H9 (cell line): ENCODE results near the gene NACC2. TPM values are rescaled to one million over a fixed set of nuclear protein-coding genes. Genes with fewer than 3 reads are reported as not detected.

Experiments used
- DNase-seq: peaks from one replicate; pipeline ENCODE4 v3.0.0-alpha.2; 2017
- H2AFZ ChIP-seq: one replicate; pipeline ENCODE4 v1.6.1; 2013; ENCODE audit warnings: mild to moderate bottlenecking, low read length, control low read depth, moderate library complexity
- H2AK5ac ChIP-seq: 2 replicates; pipeline ENCODE4 v1.6.1; 2013; ENCODE audit warnings: low read length, control low read depth, mixed read lengths; ENCODE audit not compliant: insufficient read length
- H2BK120ac ChIP-seq: one replicate; pipeline ENCODE4 v1.6.1; 2013; ENCODE audit warnings: low read depth, mild to moderate bottlenecking, low read length, control low read depth, inconsistent platforms; ENCODE audit not compliant: poor library complexity, severe bottlenecking
- H2BK12ac ChIP-seq: 2 replicates; pipeline ENCODE4 v1.6.1; 2013; ENCODE audit warnings: low read length, control low read depth, mixed read lengths, low read depth; ENCODE audit not compliant: insufficient read length
- H2BK15ac ChIP-seq: 2 replicates; pipeline ENCODE4 v1.6.1; 2013; ENCODE audit warnings: low read depth, low read length, control low read depth
- H2BK20ac ChIP-seq: one replicate; pipeline ENCODE4 v1.6.1; 2013; ENCODE audit warnings: low read depth, mild to moderate bottlenecking, low read length, control low read depth, inconsistent platforms; ENCODE audit not compliant: poor library complexity, severe bottlenecking
- H2BK5ac ChIP-seq: 2 replicates; pipeline ENCODE4 v1.6.1; 2013; ENCODE audit warnings: low read length, control low read depth, mixed read lengths; ENCODE audit not compliant: insufficient read length
- H3K14ac ChIP-seq: 2 replicates; pipeline ENCODE4 v1.6.1; 2013; ENCODE audit warnings: low read length, control low read depth; ENCODE audit not compliant: insufficient read depth
- H3K18ac ChIP-seq: 2 replicates; pipeline ENCODE4 v1.6.1; 2013; ENCODE audit warnings: low read depth, mild to moderate bottlenecking, mixed read lengths, low read length, control low read depth; ENCODE audit not compliant: insufficient read length
- H3K23ac ChIP-seq: 2 replicates; pipeline ENCODE4 v1.6.1; 2013; ENCODE audit warnings: low read length, control low read depth, mixed read lengths, low read depth; ENCODE audit not compliant: insufficient read length
- H3K23me2 ChIP-seq: 2 replicates; pipeline ENCODE4 v1.6.1; 2013; ENCODE audit warnings: low read depth, mild to moderate bottlenecking, mixed read lengths, low read length, control low read depth; ENCODE audit not compliant: insufficient read length, poor library complexity, severe bottlenecking
- H3K27ac ChIP-seq: 2 replicates; pipeline ENCODE4 v1.5.1; 2013; ENCODE audit warnings: low read length, control low read depth, mixed read lengths, low read depth; ENCODE audit not compliant: insufficient read length
- H3K27me3 ChIP-seq: 2 replicates; pipeline ENCODE4 v1.6.1; 2013; ENCODE audit warnings: low read length, control low read depth, inconsistent platforms; ENCODE audit not compliant: insufficient read depth
- H3K4ac ChIP-seq: 2 replicates; pipeline ENCODE4 v1.6.1; 2013; ENCODE audit warnings: low read depth, mild to moderate bottlenecking, control low read depth, inconsistent platforms, low read length, moderate library complexity
- H3K4me1 ChIP-seq: 2 replicates; pipeline ENCODE4 v1.6.1; 2013; ENCODE audit warnings: low read length, control low read depth, inconsistent platforms; ENCODE audit not compliant: insufficient read depth
- H3K4me2 ChIP-seq: 2 replicates; pipeline ENCODE4 v1.6.1; 2013; ENCODE audit warnings: low read length, control low read depth, mixed read lengths; ENCODE audit not compliant: insufficient read length, insufficient read depth
- H3K56ac ChIP-seq: 2 replicates; pipeline ENCODE4 v1.6.1; 2013; ENCODE audit warnings: low read depth, mild to moderate bottlenecking, mixed read lengths, low read length, control low read depth; ENCODE audit not compliant: insufficient read length
- H3K79me1 ChIP-seq: 2 replicates; pipeline ENCODE4 v1.6.1; 2013; ENCODE audit warnings: low read depth, mild to moderate bottlenecking, moderate library complexity, low read length, control low read depth, inconsistent platforms; ENCODE audit not compliant: insufficient read depth, poor library complexity, severe bottlenecking
- H3K79me2 ChIP-seq: 2 replicates; pipeline ENCODE4 v1.6.1; 2013; ENCODE audit warnings: low read length, control low read depth, inconsistent platforms; ENCODE audit not compliant: insufficient read depth
- H3K9ac ChIP-seq: 2 replicates; pipeline ENCODE4 v1.6.1; 2013; ENCODE audit warnings: low read length, control low read depth, mixed read lengths; ENCODE audit not compliant: insufficient read length; ENCODE audit errors: extremely low read depth
- H3K9me3 ChIP-seq: one replicate; pipeline ENCODE4 v1.6.1; 2013; ENCODE audit warnings: low read depth, low read length, inconsistent platforms; ENCODE audit not compliant: control insufficient read depth
- H3T11ph ChIP-seq: one replicate; pipeline ENCODE4 v1.6.1; 2013; ENCODE audit warnings: mild to moderate bottlenecking, low read length, control low read depth, inconsistent platforms
- H4K20me1 ChIP-seq: one replicate; pipeline ENCODE4 v1.6.1; 2013; ENCODE audit not compliant: control insufficient read depth, insufficient read length, insufficient read depth
- H4K5ac ChIP-seq: 2 replicates; pipeline ENCODE4 v1.6.1; 2013; ENCODE audit warnings: low read depth, mild to moderate bottlenecking, mixed read lengths, low read length, control low read depth; ENCODE audit not compliant: insufficient read length
- H4K8ac ChIP-seq: replicated peaks from 2 replicates; pipeline ENCODE4 v1.6.1; 2013; ENCODE audit warnings: low read length, control low read depth, mixed read lengths, low read depth; ENCODE audit not compliant: insufficient read length
- H4K91ac ChIP-seq: 2 replicates; pipeline ENCODE4 v1.6.1; 2013; ENCODE audit warnings: low read depth, mild to moderate bottlenecking, moderate library complexity, mixed read lengths, low read length, control low read depth; ENCODE audit not compliant: insufficient read length
- H3K27ac Mint-ChIP-seq, 3 experiments: 2 replicates in 2 of 3; 3 replicates in 1 of 3; pipeline ENCODE4 v1.8.0; 2020 to 2021; ENCODE audit warnings: mixed read lengths in 3 of 3, mild to moderate bottlenecking in 1 of 3, moderate library complexity in 1 of 3
- H3K27me3 Mint-ChIP-seq: 2 replicates; pipeline ENCODE4 v1.8.0; 2021; ENCODE audit warnings: low read depth, mild to moderate bottlenecking, moderate library complexity, mixed read lengths
- H3K36me3 Mint-ChIP-seq, 3 experiments: 2 replicates in 2 of 3; 3 replicates in 1 of 3; pipeline ENCODE4 v1.8.0; 2020 to 2021; ENCODE audit warnings: low read depth in 3 of 3, mixed read lengths in 3 of 3; ENCODE audit not compliant: insufficient read depth in 1 of 3
- H3K4me1 Mint-ChIP-seq, 2 experiments: 2 replicates each; pipeline ENCODE4 v1.8.0; 2020; ENCODE audit warnings: mixed read lengths in 2 of 2
- H3K4me3 Mint-ChIP-seq, 2 experiments: 2 replicates in 1 of 2; 3 replicates in 1 of 2; pipeline ENCODE4 v1.8.0; 2020 to 2021; ENCODE audit warnings: mild to moderate bottlenecking in 2 of 2, mixed read lengths in 2 of 2, moderate library complexity in 1 of 2
- H3K9me3 Mint-ChIP-seq, 2 experiments: 2 replicates in 1 of 2; 3 replicates in 1 of 2; pipeline ENCODE4 v1.8.0; 2020; ENCODE audit warnings: mild to moderate bottlenecking in 2 of 2, mixed read lengths in 2 of 2, moderate library complexity in 1 of 2
- WGBS: extraction: QIAGEN DNeasy Blood & Tissue Kit; methylation state at CpG from one replicate; pipeline ENCODE4 v1.1.7; 2013; ENCODE audit warnings: missing lambda C conversion rate, low lambda C conversion rate, mixed read lengths; ENCODE audit not compliant: insufficient read length; ENCODE audit errors: extremely low coverage; 5-methylcytosine and 5-hydroxymethylcytosine counted together
- total RNA-seq: library from RNA; stranded (reverse); gene quantifications from 2 replicates; pipeline ENCODE4 v1.2.1, GENCODE V29; 2021
- TF ChIP-seq, protein P1 (sequence below): fragments of 200-600 bp; sonication (generic); conservative IDR thresholded peaks from 3 replicates; pipeline ENCODE4 v1.8.0; 2021; ENCODE audit warnings: antibody characterized with exemption, mild to moderate bottlenecking

The NACC2 gene
- total RNA-seq, 1 experiment from 2014 or later = 11.5 TPM

DNA sequence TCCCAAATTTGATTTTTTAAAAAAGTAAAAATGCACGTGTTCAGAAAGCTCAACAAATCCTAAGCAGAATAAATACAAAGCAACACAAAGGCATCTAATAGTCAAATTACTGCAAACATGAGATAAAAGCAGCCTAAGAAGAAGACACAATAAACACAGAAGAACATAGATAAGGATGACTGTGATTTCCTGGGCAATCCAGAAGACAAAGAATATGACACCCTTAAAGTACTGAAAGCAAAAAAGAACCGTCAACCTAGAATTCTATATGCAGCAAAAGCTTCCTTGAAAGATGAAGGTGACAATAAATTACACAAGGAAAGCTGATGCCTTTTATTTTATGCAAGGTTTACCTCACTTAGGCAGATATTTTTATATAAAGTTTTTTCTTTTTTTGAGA lies 58.2 kb downstream of the NACC2 start:
- H3K56ac ChIP-seq = no peak overlapping the region
- no peak overlapping the region for H3K18ac ChIP-seq
- H3K27me3 ChIP-seq = no peaks in the 10 kb centered on the region
- WGBS = no CpG with 5 or more reads among the region's 2 CpGs
- H3K23me2 ChIP-seq = no peaks in the 10 kb centered on the region
- H3K9ac ChIP-seq = no peak overlapping the region
- no peak overlapping the region for H2AFZ ChIP-seq
- H2BK5ac ChIP-seq = no peak overlapping the region
- no peak overlapping the region for H3K4me2 ChIP-seq
- H2BK120ac ChIP-seq = no peak overlapping the region
- H3K4me1 Mint-ChIP-seq = no peaks in the 10 kb centered on the region
- H3K4me1 ChIP-seq = no peaks in the 10 kb centered on the region
- H3K27ac ChIP-seq = no peak overlapping the region
- H4K91ac ChIP-seq = no peak overlapping the region
- no peak overlapping the region for H2BK20ac ChIP-seq
- H3K14ac ChIP-seq = no peak overlapping the region
- peaks cover 4 to 11% (median 8%) of the 10 kb centered on the region in 3 experiments; a peak in 6 of 7 replicates for H3K36me3 Mint-ChIP-seq
- no peak overlapping the region for H2BK15ac ChIP-seq
- no peak overlapping the region for H3K4me3 Mint-ChIP-seq
- TF ChIP-seq, protein P1, sequence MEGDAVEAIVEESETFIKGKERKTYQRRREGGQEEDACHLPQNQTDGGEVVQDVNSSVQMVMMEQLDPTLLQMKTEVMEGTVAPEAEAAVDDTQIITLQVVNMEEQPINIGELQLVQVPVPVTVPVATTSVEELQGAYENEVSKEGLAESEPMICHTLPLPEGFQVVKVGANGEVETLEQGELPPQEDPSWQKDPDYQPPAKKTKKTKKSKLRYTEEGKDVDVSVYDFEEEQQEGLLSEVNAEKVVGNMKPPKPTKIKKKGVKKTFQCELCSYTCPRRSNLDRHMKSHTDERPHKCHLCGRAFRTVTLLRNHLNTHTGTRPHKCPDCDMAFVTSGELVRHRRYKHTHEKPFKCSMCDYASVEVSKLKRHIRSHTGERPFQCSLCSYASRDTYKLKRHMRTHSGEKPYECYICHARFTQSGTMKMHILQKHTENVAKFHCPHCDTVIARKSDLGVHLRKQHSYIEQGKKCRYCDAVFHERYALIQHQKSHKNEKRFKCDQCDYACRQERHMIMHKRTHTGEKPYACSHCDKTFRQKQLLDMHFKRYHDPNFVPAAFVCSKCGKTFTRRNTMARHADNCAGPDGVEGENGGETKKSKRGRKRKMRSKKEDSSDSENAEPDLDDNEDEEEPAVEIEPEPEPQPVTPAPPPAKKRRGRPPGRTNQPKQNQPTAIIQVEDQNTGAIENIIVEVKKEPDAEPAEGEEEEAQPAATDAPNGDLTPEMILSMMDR = no peak
- H3T11ph ChIP-seq = no peak overlapping the region
- no peaks in the 10 kb centered on the region for H4K20me1 ChIP-seq
- H3K79me1 ChIP-seq = no peaks in the 10 kb centered on the region
- H3K9me3 Mint-ChIP-seq = peaks cover 12 to 20% of the 10 kb centered on the region in 2 experiments; a peak in 4 of 5 replicates
- no peak overlapping the region for H2AK5ac ChIP-seq
- H4K5ac ChIP-seq = no peak overlapping the region
- H4K8ac ChIP-seq = no peak overlapping the region
- H3K9me3 ChIP-seq = no peaks in the 10 kb centered on the region
- no peak overlapping the region for H3K27ac Mint-ChIP-seq
- no peak overlapping the region for H3K4ac ChIP-seq
- no peak overlapping the region for H2BK12ac ChIP-seq
- no peak overlapping the region for H3K23ac ChIP-seq
- H3K79me2 ChIP-seq = no peaks in the 10 kb centered on the region
- peaks cover 1% of the 10 kb centered on the region; the same call in 1 of the 2 replicates for H3K27me3 Mint-ChIP-seq
- no peak for DNase-seq
